Loucy (cell line): Measurements from ENCODE around the gene FOXO6.
"Not testable (repeated sequence)": the region's sequence is repeated elsewhere in the genome, so short reads cannot be mapped to it uniquely, and the experiment has no call there.

Source experiments
- H2AFZ ChIP-seq: fragments of 200-600 bp; sonication (generic); 2 replicates; pipeline ENCODE4 v1.6.0; 2016; ENCODE audit warnings: antibody characterized with exemption, mild to moderate bottlenecking, low read length, moderate library complexity
- H3F3A ChIP-seq: fragments of 200-600 bp; 2 replicates; pipeline ENCODE4 v1.6.0; 2016; ENCODE audit warnings: antibody characterized with exemption, low read depth, mild to moderate bottlenecking
- H3K27me3 ChIP-seq: fragments of 200-600 bp; sonication (generic); 2 replicates; pipeline ENCODE4 v1.6.1; 2014; ENCODE audit warnings: low read length, mild to moderate bottlenecking; ENCODE audit not compliant: insufficient read depth, poor library complexity, severe bottlenecking
- H3K36me3 ChIP-seq: fragments of 200-600 bp; sonication (generic); 2 replicates; pipeline ENCODE4 v1.6.1; 2016; ENCODE audit warnings: low read length; ENCODE audit not compliant: insufficient read depth
- H3K4me1 ChIP-seq: fragments of 200-600 bp; sonication (generic); 2 replicates; pipeline ENCODE4 v1.5.1; 2014; ENCODE audit warnings: low read length, mild to moderate bottlenecking; ENCODE audit not compliant: insufficient read depth, poor library complexity, severe bottlenecking
- H3K4me2 ChIP-seq: fragments of 200-600 bp; sonication (generic); 2 replicates; pipeline ENCODE4 v1.6.0; 2014; ENCODE audit warnings: antibody characterized with exemption, low read length, low read depth, mild to moderate bottlenecking; ENCODE audit not compliant: poor library complexity, severe bottlenecking
- H3K4me3 ChIP-seq: fragments of 200-600 bp; sonication (generic); 2 replicates; pipeline ENCODE4 v1.5.1; 2014; ENCODE audit warnings: low read length, mild to moderate bottlenecking, mixed read lengths; ENCODE audit not compliant: poor library complexity, severe bottlenecking
- H3K79me2 ChIP-seq: fragments of 200-600 bp; sonication (generic); 2 replicates; pipeline ENCODE4 v1.6.1; 2014; ENCODE audit warnings: low read length; ENCODE audit not compliant: insufficient read depth
- H3K9ac ChIP-seq: fragments of 200-600 bp; sonication (generic); 2 replicates; pipeline ENCODE4 v1.6.0; 2014; ENCODE audit warnings: mild to moderate bottlenecking, low read depth, low read length, moderate library complexity; ENCODE audit not compliant: poor library complexity, severe bottlenecking
- H3K9me2 ChIP-seq: fragments of 200-600 bp; sonication (generic); replicated peaks from 2 replicates; pipeline ENCODE4 v1.6.1; 2016; ENCODE audit warnings: low read depth, low read length, mixed read lengths
- H3K9me3 ChIP-seq: fragments of 200-600 bp; sonication (generic); 2 replicates; pipeline ENCODE4 v1.6.1; 2014; ENCODE audit warnings: mild to moderate bottlenecking, antibody characterized with exemption, low read length, low read depth; ENCODE audit not compliant: insufficient read depth
- H4K20me1 ChIP-seq: fragments of 200-600 bp; sonication (generic); 2 replicates; pipeline ENCODE4 v1.6.0; 2014; ENCODE audit warnings: antibody characterized with exemption, low read length, mild to moderate bottlenecking; ENCODE audit not compliant: insufficient read depth, poor library complexity, severe bottlenecking
- EZH2phosphoT487 ChIP-seq: fragments of 200-600 bp; IDR thresholded peaks from 2 replicates; pipeline ENCODE4 v1.6.1; 2018; ENCODE audit warnings: antibody characterized with exemption, mild to moderate bottlenecking, moderate library complexity, borderline replicate concordance
- TF ChIP-seq, protein P1 (sequence below): fragments of 200-600 bp; sonication (generic); conservative IDR thresholded peaks from 2 replicates; pipeline ENCODE4 v1.5.1; 2014; ENCODE audit warnings: mild to moderate bottlenecking, antibody characterized with exemption, low read length

The FOXO6 gene

DNA sequence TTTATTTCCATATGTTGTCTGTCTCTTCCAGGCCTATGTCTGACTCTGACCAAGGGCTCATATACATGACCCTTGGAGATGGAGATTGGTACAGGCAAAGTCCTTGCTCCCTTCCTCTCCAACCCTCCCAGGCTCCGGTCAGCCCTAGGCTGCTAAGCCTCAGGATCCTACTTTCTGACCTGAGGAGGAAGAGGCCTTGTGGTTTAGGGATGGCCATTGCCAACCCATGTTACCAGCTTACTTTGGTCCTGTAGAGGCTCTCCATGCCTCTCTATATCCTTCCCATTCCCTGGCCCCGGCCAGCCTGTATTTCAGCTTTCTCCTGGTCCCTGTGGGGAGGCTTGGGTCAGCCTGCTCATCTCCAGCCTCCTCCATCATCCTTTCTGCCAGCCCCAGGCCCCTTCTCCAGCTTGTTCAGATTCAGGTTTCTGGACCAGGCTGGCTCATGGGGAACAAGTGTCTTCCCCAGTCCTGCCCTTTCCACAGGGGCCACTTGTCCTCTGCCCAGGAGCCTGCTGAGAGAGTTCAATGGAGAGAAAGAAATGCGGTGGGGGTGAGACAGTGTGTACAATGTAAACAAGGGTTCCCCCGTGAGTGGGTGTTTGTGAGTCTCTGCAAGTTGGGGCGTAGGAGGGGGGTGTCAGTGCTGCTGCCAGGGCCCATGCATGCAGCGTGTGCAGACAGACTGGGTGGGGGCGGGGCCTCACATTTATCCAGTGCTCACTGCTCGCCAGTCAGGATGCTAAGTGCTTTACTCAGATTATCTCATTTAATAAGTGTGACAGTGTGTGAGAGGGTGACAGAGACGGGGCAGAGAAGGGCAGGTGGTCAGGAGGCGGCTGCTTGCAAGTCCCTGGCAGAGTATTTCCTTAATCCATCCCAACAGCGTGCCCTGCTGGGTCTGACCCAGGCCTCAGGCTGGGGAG, 31.3 kb upstream of the FOXO6 start:
- H3K27me3 ChIP-seq, result no peaks in the 10 kb centered on the region
- H3K4me2 ChIP-seq, result no peak overlapping the region
- H3K9me3 ChIP-seq, result no peaks in the 10 kb centered on the region
- no peak overlapping the region for H2AFZ ChIP-seq
- H4K20me1 ChIP-seq, result no peaks in the 10 kb centered on the region
- no peak overlapping the region for H3K4me3 ChIP-seq
- no peaks in the 10 kb centered on the region for H3K9me2 ChIP-seq
- H3K4me1 ChIP-seq, result peaks cover 6% of the 10 kb centered on the region
- TF ChIP-seq, protein P1, sequence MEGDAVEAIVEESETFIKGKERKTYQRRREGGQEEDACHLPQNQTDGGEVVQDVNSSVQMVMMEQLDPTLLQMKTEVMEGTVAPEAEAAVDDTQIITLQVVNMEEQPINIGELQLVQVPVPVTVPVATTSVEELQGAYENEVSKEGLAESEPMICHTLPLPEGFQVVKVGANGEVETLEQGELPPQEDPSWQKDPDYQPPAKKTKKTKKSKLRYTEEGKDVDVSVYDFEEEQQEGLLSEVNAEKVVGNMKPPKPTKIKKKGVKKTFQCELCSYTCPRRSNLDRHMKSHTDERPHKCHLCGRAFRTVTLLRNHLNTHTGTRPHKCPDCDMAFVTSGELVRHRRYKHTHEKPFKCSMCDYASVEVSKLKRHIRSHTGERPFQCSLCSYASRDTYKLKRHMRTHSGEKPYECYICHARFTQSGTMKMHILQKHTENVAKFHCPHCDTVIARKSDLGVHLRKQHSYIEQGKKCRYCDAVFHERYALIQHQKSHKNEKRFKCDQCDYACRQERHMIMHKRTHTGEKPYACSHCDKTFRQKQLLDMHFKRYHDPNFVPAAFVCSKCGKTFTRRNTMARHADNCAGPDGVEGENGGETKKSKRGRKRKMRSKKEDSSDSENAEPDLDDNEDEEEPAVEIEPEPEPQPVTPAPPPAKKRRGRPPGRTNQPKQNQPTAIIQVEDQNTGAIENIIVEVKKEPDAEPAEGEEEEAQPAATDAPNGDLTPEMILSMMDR, result no peak
- TF ChIP-seq EZH2phosphoT487, result no peak
- H3K79me2 ChIP-seq, result no peaks in the 10 kb centered on the region
- H3F3A ChIP-seq, result no peaks in the 10 kb centered on the region
- no peaks in the 10 kb centered on the region for H3K36me3 ChIP-seq
- H3K9ac ChIP-seq, result no peak overlapping the region

DNA sequence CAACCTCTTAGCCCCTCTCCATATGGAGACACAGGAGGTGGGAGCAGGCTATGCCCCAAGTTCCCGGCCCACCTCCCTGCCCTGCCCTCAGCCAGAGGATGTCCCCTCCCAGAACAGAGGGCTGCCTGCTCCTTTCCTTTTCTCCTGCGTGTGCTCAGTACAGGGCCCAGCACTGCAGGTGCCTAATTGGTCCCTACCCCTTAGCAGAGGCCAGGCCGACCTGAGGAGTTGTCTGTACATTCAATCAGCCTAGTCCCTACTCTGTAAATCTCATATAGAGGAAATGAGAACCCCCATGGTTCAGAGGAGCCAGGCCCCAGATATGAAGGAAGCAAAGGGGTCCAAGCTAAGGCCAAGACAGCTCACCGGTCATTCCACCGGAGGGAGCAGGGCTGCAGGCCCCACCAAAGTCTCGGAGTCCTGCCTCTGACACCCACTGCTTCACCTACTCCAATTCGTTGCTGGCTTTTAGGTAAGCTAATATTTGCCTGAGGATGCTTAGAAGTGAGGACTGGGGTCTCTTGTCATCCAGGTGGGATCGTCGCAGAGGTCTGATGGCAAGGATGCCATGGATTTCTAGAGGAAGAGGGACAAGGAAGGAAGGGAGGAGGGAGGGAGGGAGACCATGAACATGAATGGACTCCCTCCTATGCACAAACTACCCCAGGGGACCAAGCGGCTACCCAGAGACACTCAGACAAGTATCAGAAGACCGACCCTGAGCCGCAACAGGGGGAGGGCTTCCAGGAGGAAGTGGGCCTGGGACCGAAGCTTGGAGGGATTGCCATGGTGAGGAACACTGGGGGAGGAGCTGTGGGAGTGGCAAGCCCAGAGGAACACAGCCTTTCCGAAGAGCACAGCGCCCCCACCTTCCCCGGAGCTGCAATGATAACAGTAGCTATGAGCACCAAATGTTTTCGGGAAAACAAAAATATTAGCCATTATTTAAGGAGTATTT, 30.4 kb upstream of the FOXO6 start:
- H3K4me3 ChIP-seq, result no peak overlapping the region
- H3K79me2 ChIP-seq, result no peaks in the 10 kb centered on the region
- TF ChIP-seq, protein P1, result no peak
- TF ChIP-seq EZH2phosphoT487, result no peak
- no peaks in the 10 kb centered on the region for H4K20me1 ChIP-seq
- H3F3A ChIP-seq, result no peaks in the 10 kb centered on the region
- peaks cover 6% of the 10 kb centered on the region for H3K4me1 ChIP-seq
- H2AFZ ChIP-seq, result no peak overlapping the region
- H3K36me3 ChIP-seq, result no peaks in the 10 kb centered on the region
- H3K9ac ChIP-seq, result no peak overlapping the region
- H3K4me2 ChIP-seq, result no peak overlapping the region
- no peaks in the 10 kb centered on the region for H3K9me3 ChIP-seq
- H3K27me3 ChIP-seq, result no peaks in the 10 kb centered on the region
- no peaks in the 10 kb centered on the region for H3K9me2 ChIP-seq

DNA sequence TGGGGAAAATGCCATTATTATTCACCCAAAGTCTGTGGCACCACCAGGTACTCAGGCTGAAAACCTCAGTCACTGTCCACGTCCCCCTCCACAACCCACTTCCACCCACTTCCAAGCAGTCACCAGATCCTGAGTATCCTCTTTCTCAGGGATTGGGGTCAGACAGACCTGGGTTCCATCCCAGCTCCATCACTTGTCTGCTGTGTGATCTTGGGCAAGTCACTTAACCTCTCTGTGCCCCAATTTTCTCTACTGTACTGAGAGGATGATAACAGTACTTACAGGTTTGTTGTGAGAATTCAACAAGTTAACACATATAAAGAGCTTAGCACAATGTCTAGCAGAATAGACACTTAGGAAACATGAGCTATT, 29.7 kb upstream of the FOXO6 start:
- H3K9me3 ChIP-seq, result no peaks in the 10 kb centered on the region
- TF ChIP-seq EZH2phosphoT487, result no peak
- TF ChIP-seq, protein P1, result no peak
- no peaks in the 10 kb centered on the region for H3K36me3 ChIP-seq
- H3K79me2 ChIP-seq, result no peaks in the 10 kb centered on the region
- no peak overlapping the region for H3K4me3 ChIP-seq
- no peak overlapping the region for H2AFZ ChIP-seq
- H4K20me1 ChIP-seq, result no peaks in the 10 kb centered on the region
- H3F3A ChIP-seq, result no peaks in the 10 kb centered on the region
- peaks cover 6% of the 10 kb centered on the region for H3K4me1 ChIP-seq
- no peaks in the 10 kb centered on the region for H3K27me3 ChIP-seq
- no peak overlapping the region for H3K4me2 ChIP-seq
- H3K9me2 ChIP-seq, result no peaks in the 10 kb centered on the region
- H3K9ac ChIP-seq, result no peak overlapping the region

DNA sequence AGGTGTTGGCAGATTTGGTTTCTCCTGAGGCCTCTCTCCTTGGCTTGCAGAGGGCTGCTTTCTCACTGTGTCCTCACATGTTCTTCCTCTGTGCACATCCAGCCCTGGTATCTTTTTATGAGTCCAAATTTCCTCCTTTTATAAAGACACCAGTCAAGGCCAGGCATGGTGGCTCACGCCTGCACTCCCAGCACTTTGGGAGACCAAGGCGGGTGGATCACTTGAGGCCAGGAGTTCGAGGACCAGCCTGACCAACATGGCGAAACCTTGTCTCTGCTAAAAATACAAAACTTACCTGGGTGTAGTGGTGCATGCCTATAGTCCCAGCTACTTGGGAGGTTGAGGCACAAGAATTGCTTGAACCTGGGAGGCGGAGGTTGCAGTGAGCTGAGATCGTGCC, 29.1 kb upstream of the FOXO6 start:
- not testable (repeated sequence) for H3K4me1 ChIP-seq, H3K9me3 ChIP-seq, H3K27me3 ChIP-seq, H3K9ac ChIP-seq, H3K36me3 ChIP-seq, H3K4me3 ChIP-seq, H3F3A ChIP-seq, H2AFZ ChIP-seq, H3K4me2 ChIP-seq, H4K20me1 ChIP-seq, H3K79me2 ChIP-seq, H3K9me2 ChIP-seq
